ENCODE measurements around the gene IP6K3.

Gene IP6K3

DNA sequence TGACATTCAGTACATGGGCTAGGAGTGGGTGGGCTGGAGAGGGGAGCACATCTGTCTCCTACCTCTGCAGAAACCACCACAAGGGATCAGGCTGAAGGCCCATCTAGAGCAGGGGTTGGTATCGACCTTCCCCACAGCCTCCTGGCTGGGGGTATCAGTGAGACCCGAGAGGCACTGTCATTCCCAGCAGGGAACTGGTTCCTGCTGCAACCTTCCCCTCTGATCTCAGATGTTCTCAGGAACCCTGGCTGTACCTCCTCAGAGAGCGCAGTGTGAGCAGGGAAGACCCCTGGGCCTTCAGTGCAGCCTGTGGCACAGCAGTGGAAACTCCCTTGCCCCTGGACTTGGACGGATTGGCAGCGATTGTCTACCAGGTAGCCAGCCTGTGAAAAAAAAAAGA lies 7.8 kb downstream of the IP6K3 start:
- DNase-seq: no peak

DNA sequence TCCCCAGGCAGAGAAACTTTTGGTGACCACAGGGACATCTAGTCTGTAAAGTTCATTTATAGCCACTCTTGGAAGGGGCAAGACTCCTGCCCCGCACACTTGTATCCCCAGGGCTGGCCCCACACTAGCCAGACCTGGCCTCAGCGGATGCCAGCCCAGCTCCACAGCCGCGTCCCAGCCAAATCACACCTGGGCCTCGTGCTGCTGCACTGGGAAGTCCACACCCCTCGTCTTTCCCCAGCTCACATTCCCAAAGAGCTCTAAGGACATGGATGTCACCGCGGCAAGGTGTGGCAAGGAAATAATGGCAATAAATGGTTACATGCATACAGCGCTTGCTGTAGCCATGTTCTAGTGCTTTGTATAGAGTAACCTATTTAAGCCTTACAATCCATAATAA lies 8.6 kb downstream of the IP6K3 start:
- DNase-seq: no peak

DNA sequence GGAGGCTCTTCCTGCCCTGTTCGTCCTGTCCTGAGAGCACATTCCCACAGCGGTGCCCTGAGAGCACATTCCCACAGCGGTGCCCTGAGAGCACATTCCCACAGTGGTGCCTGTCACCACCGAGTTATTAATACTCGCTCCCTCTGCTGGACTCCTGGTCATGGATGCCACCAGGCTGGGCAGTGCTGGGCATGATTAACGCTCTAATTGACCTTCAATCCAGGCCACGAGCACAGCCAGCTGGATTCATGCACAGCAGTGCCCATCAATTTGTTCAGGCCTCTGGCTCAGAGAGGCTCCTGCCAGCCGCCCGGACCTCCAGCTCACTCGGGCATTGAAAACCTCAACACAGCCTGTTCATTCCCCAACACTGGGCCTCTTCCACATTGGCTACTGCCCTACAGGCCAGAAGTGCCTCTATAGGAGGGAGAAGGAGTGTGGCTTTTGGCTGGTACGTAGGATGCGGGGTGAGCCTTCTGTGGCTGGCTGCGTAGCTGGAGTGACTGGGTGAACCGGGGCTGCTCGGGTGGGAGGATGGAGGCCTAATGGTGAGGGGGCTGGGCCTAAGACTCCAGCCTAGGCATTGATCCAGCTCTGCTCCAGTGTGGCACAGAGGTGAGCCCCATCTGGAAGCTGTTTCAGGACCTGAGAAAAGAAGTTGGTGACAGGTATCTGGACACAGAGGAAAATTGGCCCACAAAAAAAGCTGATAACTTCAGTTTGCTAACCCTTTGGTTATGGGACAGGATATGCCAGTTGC lies 9.3 kb downstream of the IP6K3 start:
- no peak for DNase-seq

DNA sequence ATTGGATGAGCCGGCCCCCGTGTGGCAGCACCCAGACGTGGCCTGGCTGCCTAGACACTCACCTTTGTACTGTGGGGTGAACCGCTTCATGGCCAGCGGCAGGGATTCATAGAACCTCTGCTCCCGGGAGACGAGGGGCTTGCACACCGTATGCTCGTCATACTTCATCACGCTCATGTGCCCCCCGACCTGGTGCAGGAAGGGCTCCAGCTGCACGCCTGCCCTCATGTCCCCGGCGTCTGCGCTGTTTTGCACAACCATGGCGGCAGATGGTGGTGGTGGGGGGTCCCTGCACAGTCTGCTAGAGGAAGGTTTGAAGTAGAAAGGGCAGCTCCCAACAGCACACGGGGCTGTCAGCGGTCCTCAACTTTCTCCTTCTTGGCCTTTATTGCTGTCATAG lies 11.5 kb downstream of the IP6K3 start:
- no peak for DNase-seq

DNA sequence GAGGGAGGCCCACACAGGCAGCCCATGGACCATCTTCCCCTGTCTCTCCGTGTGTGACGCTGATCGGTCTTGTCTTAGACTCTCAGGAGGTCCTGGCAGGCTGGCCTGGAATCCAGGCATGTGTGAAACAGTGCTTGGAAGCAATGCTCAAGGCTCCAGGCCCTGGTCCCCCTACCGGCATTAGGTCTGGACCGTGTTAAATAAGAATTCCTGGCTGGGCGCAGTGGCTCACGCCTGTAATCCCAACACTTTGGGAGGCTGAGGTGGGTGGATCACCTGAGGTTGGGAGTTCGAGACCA lies 13.0 kb downstream of the IP6K3 start:
- no peak for DNase-seq

DNA sequence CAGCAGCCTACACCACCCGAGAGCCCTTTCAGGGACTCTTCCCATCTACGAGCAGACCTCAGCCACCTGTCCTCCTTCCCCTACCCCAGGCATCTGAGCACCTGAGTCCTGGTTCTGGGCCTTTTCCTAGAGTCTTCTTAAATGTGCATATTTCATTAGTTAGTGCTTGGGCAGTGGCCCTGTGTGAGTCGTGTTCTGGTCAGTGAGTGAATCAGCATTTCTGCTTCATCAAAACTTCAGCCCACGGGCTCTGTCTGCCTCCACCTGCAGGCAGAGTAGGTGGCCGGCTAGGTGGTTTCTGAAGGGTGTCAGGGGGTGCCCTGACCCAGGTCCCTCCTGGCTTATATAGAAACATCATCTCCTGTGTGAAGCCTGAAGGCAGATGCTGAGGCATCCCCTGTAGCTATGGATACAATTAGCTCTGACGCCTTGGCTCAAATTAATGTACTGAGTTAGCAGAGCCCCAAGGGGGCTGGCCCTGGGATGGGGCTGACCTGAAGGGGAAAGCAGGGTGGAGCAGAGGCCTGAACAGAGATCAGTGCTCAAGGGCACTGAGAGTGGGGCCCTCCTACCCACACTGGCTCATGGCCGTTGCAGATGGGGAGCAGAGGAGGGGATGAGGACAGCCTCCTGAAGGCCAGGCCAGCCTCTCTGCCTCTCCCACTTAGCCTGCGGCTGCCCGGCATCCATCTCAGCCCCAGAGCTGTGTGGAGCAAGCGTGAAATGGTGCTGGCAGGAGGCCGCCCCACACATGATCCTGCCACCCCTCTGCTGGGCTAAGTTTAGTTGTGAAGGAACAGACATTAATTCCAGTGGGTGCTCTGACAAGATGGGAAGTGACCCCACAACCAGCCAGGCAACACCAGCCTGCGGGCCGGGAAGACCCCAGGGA lies 13.6 kb downstream of the IP6K3 start:
- no peak for DNase-seq

DNA sequence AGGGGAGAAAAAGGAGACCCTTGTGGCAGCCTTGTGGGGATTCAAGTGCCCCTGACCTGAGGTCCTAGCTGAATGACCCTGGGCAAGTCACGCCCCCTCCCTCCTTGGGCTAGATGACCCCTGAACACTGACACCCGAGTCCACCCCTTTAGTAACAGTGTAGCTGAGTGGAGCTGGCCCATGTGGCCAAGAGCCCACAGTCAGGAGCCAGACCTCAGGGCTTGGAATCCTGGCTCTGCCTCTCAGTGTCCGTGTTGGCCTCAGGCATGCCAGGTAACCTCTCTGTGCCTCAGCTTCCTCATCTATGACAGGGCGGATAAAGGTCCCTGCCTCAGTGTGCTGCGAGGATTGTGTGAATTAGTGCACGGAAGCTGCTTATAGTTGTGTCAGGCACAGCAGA lies 14.3 kb downstream of the IP6K3 start:
- DNase-seq: no peak

DNA sequence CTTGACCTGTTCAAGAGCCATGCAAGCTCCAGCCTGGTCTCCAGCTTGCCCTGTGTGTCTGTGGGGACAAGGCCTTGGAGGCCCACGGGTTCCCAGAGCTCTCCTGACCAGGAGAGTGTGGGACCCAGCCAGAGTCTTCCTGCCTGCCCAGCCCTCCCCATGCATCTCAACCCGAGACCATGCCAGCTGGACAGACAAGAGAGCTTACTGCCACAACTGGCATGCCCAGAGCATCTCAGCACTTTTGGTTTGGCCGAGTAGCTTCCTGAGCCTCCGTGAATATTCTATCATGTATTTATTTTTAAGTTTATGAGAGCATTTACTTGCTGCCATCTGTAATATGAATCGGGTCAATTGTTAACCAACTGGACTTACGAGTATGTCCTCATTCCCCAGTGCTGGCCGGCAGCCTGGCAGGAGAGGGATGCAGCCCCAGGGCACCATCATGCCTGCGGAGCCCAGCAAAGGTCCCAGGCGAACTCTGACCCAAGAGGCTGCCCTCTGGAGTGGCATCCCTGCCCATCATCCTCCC lies 14.9 kb downstream of the IP6K3 start:
- DNase-seq: no peak

DNA sequence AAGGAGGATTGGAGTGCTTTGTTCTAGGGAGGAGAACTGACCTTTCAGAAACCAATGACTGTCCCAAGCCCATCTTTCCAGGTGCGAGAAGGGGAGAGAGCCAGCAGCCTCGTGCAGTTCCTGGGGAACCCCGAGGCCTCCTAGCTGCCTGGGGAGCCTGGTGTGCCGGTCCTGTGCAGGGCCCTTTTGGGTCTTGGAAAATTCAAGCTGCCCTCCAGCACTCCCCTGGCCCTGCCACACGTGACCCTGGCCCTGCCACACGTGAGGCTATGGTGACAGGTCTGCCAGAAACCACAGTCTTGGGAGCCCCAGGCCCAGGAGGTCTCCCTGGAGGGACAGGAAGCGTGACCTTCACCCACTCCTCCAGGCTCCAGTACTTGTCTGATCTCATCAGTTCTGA lies 15.7 kb downstream of the IP6K3 start:
- no peak for DNase-seq

DNA sequence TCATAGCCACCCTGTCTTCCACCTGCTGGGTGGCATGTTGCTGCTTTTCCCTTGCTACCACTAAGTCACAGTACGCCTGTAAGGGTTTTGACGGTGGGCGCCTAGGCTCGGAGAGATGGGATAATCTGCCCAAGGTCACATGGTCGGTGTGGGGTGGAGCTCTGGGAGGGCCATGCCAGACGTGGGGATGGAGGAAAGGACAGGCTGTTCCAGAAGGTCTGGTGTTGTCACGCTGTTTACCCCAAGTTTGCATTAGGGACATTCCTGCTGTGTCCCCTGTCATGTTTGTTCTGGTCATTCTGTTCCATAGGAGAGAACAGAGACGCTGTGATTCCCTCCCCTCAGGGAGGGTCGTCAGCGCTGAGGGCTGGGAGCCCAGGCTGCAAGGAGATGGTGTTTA lies 16.1 kb downstream of the IP6K3 start:
- DNase-seq: no peak

DNA sequence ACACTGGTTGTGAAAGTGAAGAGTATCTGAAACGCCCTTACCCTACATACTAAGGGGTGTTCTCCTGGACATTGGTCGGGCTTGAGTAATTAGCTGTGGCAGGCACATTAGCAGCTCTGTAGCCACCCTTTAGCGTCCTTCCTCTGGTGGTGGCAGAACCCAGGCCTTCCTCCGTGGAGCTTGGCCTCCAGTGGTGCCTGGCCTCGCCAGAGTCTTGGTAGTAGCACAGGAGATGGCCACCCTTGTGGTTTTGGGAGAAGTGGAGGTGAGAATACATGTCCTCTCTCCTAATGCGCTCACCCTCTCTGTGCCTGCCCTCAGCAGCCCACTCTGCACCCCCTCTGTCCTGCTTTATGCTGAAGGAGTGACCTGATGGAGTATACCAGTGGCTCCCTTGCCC lies 17.6 kb downstream of the IP6K3 start:
- DNase-seq: no peak

DNA sequence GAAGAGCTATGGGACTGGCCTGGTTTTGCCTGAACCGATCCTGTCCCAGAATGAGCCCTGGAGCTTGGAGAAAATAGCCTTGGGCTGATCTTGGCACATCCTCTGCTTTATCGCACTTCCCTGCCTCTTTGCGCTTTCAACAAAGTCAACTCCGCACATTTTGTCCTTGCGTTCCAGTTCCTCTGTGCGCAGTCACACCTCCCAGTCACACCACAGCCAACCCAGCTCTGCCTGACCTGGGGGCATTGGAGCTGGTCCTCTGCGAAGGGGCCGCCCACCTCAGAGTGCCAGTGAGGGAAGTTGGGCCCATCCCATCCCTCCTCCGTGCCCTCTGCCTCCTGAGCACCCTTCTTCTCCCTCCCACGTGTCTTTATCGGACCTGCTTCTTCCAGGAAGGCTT lies 18.3 kb downstream of the IP6K3 start:
- DNase-seq: no peak

DNA sequence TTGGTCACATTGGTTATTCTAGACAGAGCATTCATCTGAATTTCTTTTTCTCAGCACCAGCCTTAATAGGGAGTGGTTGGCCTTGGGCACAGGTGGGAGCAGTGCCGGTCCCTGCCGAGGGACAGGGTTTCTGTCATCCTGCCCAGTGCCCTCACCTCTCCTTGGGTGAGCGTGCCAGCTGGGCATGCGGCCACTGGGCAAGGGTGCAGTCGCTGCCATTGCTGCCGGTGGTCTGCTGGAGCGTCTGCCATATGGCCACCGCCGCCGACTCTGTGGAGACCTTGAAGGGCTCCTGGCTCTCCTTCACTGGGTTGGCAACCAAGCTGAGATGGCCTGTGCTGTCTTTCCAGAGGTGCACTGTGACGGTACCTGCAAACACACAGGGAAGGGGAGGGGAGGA lies 18.8 kb downstream of the IP6K3 start:
- no peak for DNase-seq

DNA sequence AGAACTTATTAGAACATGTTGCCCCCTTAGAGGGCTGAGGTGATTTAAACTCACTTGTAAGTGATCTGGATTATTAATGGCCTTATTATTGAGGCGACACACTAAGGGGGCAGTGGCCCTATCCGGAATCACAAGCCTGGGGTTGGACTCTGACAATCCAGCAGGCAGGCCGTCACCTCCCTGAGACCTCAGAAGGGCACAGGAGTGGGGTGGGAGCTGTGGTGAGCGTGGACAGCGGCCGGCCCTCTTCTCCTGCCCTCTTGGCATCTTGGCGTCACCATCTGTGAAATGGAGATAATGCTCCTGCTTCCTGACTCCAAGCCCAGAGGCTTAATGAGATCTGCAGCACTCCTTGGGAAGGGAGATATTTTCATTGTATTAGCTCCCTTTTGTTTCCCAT lies 19.6 kb downstream of the IP6K3 start:
- no peak for DNase-seq

DNA sequence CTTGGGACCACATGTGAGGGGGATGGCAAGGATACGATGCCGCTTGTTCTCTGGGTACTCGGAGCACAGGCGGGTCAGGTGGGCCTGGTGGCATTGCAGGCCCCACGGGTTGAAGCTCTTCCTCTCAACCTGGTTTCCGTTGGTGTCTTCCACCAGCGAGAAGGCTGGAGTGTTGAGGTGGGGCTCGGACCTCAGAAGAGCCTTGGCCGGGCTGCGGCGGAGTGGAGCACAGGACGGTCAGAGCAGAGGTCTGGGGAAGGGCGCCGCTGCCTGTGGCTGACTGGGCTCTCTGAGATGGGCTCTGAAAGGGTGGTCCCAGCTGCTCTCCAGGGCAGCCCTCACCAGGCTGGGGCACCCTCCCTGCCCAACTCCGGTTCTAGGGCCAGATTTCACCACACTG lies 20.0 kb downstream of the IP6K3 start:
- DNase-seq: no peak

DNA sequence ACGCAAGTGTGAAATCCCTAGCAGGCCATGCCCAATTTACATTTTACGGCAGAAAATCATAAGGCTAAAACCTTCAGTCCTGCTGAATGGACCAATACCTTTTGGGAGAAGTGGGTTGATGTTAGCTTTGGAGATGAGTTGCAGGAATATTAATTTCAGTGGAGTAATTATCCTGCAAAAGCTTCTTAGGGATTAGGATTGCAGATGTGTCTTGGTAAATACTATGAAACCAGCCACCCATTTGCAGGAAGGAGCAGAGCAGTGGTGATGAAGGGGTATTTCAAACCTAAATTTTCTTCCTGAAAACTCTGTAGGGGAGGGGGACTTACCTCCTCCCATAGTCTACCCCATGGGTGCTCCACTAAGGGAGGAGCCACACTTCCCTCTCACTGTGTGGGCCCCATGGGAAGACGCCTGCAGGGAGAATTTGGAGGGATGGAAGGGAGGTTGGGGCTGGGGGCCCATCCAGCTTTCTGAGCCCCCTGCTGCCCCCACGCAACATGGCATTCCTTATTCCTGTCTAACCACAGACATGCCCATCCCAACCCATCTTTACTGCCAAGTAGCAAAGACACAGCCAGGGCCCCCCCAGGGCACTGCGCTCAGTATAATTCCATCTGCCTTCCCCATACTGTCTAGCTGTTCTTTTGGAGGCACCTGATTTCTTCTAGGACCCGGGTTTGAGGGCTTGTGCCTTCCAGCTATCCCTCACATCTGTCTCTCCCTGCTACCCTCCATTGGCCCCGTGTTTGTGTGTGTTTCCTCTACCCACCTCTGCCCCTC lies 20.6 kb downstream of the IP6K3 start:
- DNase-seq: no peak

DNA sequence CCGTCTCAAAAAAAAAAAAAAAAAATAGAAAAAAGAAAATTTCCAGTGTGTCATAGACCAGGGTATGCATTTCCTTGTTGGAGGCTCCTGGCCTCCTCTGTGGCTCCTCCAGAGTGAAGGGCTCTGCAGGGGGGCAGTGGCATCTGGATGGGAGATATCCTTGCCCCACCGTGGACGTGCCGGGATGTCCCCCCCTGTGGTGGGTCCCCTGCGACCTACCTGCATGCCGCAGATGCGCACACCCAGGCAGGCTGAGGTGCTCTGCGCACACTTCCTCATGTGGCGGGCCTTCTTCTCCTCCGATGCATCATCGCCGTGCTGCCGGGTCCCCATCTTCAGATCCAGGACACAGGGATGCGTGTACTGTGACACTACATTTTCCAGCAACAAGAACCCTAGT lies 21.5 kb downstream of the IP6K3 start:
- no peak for DNase-seq

DNA sequence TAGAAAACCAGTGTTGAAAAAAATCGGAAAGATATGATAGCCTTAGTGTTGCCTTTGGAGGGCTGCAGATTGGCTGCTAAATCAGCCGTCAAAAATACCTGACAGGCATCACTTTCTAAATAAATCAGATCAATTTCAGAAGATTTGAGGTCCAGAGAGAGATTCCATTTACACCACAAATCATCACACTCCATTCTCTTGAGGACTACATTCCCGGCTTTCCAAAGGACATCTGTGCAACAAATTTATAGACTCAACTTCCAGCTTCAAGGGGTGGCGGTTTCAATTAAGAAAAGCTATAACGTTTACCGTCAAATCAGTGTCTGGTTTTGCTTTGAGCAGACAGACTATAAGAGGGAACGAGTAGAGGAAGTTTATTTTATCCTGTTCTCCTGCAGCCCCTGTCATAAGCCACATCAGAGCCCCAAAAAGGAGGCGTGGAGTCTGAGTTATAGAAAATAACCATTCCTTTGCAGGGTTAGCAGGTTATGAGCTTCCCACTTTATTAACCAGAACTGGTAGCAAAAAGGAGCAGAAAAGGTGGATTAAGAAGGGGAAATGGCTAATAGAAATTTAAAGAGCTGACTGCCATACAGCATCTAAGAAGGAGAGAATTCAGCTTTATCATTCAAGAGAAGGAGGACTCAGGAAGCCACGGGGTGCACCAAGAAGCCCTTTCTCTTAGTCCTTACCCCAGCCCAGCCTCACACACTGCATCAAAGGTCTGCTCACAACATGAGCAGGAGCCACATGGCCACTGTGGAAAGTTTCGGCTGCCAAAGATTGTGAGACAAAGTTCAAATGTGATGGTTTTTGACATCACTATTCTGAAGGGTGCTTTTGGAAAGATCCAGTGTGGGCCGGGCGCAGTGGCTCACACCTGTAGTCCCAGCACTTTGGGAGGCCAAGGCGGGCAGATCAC lies 22.3 kb downstream of the IP6K3 start:
- DNase-seq: no peak

DNA sequence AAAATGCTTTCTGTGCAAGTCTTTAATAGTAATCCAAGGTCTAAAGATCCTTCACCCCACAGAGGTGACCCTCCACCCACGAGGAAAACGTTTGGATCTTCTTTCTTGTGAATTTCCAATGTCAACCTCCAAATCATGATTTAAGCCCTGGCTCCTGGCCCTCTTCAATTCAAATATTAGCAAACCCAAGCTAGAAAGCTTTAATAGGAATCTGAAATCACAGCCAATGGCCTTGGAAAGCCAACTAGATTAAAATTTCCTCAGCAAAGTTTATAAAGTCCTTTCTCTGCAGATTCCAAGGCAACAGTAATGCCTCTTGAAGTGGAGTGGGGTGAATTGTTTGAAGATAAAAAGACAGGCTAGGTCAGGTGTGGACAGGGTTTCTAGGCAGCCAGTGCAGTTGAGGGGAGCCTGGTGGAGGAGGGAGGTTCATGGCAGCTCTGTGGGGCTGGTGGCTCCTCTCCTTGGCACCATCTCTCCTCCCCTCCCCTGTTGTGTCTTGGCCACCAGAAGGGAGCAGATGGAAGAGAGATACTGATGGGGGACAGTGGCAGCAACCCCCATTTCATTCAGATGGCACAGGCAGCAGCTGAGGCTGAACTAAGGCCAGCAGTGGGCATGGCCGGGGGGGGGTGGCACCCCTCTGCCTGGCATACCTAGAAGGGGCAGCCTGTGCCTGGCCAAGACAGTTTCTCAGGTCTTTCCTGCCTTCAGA lies 23.2 kb downstream of the IP6K3 start:
- DNase-seq: no peak

DNA sequence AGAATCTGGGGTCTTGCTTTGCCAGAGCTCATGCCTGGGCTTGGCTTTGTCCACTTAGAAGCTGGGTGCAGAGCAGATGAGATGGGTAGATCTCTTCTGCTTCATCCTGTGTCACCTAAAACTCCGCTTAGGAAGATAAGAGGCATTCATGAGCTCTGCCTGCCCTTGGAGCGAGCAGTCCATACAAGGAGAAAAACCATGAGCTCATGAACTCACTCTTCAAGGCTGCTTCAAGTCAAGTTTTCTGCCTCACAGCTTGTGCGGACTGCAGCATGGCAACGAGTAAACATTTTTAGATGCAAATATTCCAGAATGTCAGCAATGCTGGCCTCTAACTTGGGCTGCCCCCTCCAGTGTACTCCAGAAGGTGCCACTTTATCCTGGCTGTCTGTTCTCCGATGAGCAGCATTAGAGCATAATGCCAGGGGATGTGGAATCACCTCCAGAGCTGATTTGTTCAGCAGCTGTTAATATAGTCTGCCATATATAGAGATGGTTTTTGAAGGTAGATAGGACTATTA lies 24.5 kb downstream of the IP6K3 start:
- DNase-seq: no peak

DNA sequence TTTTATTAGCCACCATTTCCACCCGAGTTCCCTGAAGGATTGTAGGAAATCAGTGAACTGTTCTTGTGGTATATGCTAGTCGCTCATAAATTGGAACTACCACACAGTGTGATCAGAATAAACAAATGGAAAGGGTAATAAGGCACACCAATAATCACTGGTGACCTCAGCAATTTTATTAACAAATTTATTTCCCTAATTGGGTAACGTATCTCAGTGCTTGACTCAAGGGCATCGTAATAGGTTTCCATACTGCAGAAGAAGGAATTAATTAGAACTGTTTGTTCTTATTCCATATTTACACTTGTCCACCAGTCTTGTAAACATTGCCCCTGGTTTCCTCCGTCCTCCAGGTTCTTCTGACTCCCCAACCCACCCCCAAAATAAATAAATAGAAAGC lies 25.2 kb downstream of the IP6K3 start:
- no peak for DNase-seq
